GM18498 (cell line): ENCODE measurements around the gene HOPX.
"Not testable (repeated sequence)": the region's sequence is repeated elsewhere in the genome, so short reads cannot be mapped to it uniquely, and the experiment has no call there.

ENCODE experiments used
- ATAC-seq: cut with Tn5 transposase; IDR thresholded peaks from one replicate; pipeline ENCODE4 v1.9.1; 2021; ENCODE audit warnings: mild to moderate bottlenecking, moderate library complexity; ENCODE audit not compliant: unreplicated experiment

Gene HOPX

DNA sequence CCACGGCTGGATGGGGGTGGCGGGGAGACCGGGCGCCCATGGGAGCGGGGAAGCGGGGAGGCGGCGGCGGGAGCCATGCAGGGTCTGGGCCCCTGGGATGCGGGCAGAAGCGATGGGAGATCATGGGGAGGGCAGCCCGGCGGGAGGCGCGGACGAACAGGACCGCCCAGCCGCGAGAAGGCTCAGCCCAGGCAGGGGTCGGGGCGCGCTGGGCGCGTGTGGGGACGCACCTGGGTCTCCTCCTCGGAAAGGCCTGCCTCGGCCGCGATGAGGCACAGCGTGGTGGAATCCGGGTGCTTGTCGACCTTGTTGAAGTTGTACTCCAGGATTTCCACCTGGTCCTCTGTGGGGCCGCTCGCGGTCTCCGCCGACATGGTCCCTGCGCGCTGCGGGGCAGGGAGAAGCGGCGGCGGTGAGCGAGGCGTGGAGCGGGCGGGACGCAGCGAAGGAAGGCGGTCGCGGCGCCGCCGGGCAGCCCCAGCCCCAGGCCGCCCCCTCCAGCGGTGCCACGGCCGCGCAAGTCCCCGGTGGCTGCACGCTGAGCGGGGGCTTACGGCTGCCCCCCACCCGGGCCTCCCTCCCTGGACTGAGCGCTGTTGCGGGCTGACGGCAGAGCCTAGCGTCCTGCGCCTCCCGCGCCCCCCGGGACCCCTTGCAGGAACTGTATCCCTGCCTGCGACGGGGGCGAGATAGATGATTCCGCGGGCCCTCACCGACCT lies 25.3 kb downstream of the HOPX start:
- ATAC-seq = no peak

DNA sequence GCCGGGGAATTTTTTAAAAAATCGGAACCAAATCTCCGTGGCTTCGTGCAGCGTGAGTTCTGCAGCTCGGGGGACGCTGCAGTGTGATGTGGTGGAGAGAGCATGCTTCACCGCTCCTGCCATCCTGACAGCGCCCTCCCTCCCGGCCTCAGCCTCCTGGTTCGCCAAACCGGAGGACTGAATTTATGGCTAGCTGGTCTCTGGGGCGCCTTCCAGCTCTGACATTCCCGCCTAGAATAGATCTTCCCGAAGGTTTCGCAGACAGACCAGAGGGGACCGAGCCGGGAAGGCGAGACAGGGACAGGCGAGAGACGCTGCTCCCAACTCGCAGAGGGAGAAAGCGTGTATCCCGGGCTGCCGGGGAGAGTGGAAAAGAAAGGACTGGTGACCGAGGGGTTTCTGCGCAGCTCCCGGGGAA lies 25.9 kb downstream of the HOPX start:
- no peak for ATAC-seq

DNA sequence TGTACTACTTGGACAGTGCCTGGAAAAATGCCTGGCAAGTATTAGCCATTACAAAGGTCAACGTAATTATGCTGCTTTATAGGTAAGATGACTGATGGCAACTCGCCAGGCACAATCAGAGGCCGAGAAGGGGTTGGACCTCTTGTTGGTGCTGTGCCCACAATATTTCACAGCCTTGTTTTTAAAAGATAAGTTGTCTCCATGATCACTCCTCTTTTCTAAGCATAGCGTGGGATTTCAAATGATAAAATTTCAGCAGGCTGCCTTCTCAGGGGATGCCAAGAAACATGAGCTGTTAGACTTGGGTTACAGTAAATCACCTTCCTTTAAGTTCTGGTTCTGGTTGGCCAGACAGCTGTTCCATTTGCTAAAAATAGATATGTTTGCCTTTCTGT lies 26.9 kb downstream of the HOPX start:
- no peak for ATAC-seq

DNA sequence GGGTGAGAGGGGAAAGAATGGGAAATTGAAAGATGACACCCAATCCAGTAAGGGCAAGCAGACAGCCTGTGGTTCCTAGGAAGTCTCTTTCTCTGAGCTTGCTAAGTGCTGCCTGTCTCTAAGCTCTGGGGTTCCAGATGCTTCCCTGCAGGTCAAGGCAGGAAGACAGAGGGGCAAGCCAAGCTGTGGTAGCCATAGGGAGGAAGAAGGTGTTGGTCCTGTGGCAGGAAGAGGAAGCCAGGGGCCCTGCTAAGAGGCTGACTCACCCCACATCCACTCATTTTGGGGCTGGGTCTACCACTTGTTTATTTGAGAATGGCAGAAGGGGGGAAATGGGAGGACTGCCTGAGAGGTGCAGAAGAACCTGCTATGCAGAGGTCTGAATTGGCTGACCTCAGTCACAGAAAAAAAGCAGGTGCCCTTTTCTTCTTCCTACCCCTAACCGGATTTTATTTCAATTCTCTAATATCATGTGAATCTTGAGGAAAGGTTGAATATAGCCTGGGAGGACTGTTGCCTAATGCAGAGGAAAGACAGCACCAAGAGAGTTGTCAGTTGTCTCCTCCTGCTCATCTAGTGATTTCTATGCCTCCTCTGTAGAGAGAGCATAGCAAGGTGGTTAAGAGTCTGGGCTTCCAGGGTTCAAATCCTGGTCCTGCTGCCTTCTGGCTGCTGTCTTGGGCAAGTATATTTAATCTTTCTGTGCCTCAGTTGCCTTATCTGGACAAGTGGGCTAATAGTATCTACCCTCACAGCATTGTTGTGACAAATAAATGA lies 27.4 kb downstream of the HOPX start:
- ATAC-seq = no peak

DNA sequence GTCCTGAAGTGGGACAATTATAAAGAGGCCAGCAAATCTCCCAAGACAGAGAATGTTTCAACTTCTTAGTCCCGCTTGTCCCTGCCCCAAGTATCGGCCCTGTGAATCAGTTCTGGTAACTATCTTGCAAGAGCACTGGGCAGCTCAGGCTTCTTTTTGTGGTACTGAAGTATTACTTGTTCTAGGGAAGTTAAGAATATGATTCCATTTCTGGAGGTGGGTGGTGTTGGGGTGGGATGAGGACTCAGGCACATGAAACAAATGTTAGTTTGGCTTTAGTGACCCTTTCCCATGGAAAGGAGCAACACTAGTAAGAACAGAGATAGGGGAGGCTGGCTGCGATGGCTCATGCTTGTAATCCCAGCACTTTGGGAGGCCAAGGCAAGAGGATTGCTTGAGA lies 28.9 kb downstream of the HOPX start:
- ATAC-seq = no peak

DNA sequence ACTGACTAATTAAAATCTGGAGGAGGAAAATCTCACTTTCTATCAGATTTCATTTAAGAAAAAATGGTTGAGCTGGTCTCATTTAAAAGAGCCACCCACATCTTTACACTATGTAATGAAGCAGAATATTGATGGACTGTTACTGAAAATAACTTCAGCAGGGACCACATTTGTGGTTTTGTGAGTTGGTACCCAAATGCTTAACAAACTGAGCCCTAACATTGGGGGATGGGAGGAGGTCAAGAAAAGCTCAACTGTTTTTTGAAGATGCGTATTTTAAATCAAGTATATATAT lies 30.1 kb downstream of the HOPX start:
- no peak for ATAC-seq

DNA sequence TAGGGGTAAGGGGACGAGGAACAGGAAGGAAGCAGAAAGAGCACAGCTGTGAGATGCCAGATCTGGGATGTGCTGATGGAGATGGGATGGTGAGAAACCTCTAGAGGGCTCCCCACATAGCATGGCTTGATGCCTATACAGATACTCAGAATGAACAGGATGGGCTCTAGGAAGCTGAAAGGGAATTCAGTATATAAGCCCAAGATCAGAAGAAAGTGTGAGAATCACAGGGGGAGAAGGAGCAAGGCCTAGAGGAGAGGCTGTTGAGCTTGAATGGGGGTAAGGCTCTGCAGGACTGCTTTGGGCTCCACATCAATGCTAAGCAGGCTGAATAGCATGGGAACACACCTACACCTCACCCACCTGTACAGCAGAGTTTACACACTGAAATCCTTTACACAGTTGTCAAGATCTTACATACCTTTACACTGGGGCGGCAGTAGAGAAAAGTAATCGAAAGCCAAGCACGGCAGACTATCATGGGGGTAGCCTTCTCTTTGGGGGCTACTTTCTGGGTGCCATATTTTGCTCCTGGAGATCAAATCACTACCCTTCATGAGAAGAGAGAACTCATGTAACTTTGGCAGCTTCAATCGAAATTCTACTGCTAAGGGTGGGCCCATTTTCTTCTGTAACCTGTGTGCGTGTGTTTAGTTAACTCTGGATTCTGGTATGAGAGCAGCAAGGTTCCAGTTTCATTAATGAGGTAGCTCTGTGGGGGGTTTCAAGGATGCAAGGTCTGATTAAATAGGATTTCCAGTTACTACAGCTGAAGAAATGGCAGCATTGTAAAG lies 30.6 kb downstream of the HOPX start:
- ATAC-seq = no peak

DNA sequence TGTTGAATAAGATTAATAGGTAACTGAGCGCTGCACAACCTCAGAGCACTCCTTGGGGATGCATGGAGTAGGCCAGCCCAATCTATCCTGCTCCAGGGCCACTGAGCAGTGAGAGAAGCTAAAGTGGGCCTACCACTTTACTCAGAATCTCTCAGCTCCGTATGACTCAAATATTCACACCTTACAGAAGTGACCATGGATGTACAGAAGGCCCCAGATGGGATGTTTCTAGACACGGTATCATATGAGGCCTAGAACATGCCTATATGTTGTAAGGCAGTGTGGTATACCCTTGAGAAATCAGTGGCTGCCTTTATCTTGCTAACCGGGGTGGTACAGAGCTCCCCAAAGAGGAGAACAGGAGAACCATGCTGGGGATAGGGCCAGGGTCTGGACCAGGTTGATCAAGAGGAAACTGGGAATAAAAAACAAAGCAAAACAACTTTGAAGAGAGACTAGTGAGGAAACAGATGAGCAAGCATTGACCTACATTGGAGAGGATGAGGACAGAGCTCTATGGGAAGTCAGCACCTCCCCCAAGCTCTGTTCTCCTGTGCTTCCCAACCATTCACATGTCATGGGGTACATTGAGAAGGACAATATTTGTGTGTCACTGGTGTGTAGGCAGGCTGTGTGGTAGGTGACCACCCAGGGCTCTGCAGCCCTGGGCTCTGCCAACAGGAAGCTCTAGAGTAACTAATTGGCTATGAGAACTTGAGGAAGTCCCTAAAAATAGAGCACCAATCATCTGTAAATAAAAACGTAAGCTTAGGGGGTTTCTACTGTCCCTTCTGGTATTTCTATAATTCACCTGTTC lies 31.4 kb downstream of the HOPX start:
- no peak for ATAC-seq

DNA sequence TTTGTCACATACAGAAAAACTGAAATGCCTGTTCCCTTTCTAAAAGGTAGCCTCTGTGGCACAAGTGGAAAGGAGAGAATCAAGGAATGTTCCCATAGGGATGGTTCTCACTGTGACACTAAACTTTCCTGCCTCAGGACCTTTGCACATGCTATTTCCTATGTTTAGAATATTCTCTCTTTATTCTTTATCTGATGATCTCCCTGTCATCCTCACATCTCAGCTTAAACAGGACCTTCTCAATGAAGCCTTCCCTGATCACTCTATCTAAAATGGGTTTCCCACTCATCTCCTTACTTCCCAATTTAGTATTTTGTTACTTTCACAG lies 32.3 kb downstream of the HOPX start:
- ATAC-seq = no peak

DNA sequence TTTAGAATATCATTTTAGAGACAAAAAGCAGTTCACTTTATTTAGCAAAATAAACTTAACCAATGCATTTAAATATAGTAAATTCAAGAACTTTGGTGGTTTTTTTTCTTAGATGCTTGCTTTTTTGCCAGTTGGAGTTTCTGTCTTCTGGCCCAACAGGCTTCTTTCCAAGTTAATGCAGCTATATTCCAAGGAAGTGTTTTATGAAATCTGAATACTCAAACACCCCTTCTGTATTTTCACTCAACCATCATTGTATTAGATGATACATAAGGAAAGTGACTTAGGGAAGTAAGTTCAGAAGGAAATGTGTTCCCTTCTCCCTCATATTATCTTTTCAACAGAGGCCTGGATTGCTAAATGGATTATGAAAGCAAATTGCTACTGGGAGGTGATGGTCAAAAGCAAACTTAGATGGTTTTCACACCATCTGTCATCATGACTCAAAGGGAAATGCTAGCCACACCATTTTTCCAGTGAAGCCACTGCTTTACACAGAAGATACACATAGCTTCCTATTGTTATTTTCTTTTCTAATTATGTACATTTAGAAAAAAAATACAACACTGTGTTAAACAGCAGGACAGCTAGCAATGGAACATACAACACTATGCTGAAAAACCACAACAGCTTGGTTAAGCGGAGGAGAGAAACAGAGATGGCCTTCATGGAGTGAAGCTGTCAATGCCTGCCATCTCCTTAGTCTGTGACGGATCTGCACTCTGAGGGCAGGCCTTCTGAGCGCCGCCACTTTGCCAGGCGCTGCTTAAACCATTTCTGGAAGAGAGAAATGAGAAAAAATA lies 32.9 kb downstream of the HOPX start:
- no peak for ATAC-seq

DNA sequence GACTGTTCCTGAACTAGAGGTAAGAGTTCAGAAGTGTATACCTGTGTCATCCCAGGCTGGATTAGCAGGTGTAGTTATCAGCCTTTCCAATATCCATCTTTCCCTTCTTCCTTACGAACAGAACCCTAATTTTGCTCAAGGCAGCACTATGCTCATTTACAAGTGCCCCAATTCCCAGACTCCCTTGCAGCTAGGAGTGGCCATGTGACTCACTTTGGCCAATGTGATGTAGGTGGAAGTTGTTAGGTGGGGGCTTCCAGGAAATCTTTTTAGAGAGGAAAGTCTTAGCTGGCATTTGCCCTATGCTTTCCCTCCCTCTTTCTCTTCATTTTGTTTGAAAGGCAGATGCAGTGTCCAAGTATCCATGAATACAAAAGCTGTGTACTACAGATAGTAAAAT lies 34.8 kb downstream of the HOPX start:
- no peak for ATAC-seq

DNA sequence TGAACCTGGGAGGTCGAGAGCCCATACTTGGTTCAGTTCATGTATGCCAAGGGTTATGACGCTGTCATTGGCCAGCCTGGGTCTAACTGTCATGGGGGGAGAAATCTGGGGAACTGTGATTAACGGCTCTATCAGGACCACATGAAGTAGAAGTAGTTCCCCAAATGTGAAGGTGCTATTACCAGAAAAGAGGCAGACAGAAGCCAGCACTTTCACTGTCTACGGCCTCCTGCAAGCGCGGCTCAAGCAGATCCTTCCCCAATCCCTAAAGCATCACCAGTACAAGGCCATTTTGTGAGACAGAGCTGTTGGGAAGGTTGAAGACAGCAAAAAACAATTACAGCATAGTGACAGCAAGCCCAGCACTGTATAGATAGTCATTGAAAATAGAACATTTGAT lies 37.5 kb downstream of the HOPX start:
- no peak for ATAC-seq

DNA sequence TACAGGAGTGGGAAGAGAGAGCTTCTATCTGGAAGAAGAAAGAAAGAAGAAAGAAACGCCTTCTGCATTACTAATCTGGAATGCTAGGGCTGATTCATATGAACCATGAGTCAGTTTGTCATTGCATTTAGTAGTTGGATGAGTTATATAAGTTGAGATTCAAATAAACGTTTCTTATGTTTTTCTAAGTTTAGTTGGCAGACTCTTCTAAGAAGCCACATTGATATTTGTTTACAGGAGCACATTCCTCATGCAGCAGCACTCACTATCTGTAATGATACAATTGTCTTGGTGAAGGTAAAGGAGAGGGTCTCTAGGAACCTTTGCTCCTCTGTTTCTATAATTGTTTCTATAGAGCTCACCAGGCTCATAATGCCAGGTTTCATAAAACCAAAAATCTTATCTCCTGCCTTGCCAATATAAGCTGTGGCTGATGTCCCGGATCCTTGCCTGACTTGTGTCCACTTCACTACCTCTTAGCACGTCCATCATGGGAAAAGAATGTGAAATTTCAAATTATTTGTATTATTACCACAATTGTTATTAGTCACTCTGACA lies 39.5 kb downstream of the HOPX start:
- no peak for ATAC-seq

DNA sequence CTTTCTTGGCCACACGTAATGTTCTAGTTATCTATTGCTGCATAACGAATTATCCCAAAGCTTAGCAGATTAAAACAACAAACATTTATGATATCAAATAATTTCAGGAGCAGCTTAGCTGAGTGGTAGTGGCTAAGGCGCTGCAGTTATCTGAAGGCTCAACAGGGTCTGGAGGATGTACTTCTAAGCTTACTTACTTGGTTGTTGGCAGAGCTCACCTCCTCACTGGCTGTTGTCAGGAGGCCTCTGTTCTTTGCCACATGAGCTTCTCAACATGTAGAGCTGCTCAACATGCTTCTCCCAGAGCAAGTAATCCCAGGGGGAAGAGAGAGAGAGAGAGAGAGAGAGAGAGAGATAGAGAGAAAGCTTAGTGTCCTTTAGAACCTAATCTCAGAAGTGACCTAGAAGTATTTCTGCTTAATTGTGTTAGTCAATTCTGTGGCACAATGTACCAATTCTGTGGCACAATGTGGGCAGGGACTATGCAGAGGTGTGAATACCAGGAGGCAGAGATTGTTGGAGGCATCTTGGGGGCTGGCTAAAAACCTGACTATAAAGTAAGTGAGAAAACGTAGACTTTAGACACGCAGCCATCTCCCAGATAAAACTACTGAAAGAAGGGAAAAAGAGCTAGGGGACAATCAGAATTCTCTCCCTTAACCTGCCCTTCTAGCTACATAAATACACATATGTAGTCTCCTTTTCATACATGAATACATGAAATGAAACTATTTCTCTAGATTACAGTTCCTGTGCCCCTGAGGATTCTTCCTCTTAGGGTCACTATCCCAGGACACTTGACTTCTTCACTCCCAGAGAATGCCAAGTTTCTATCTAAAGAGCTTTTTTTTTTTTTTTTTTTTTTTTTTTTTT lies 40.2 kb downstream of the HOPX start:
- ATAC-seq = no peak

DNA sequence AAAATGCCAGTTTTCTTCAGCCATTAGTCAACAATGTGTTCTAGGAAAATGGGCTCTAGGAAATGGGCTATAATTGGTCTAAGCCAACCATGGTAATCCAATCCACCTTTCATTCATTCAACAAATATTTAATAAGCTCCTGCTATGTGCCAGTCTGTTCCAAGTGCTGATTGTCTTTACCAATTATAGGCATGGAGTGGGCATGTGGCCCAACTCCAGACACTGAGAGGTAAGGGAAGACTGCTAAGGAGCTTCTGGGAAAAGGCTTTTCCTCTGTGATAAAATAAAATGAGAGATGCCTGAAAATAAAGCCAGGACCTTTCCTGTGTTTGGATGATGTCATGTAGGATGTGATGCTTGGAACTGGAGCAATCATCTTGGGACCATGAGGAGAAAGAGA lies 43.3 kb downstream of the HOPX start:
- no peak for ATAC-seq

DNA sequence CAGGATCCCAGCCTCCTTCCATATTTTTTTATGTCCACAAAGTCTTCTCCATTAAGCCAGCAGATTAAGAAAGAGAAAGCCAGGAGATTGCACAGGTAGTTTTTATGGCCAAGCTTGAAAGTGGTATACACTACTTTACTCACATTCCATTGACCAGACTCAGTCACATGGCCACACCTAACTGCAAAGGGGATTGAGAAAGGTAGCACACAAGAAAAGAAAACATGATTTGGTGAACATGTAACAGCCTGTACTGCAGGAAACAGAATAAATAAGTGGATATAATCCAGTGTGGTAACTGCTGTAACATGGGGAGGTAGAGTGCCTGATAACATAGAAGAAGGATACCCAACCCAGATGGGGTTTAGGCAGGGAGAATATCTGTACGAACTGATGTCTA lies 43.9 kb downstream of the HOPX start:
- ATAC-seq = no peak

DNA sequence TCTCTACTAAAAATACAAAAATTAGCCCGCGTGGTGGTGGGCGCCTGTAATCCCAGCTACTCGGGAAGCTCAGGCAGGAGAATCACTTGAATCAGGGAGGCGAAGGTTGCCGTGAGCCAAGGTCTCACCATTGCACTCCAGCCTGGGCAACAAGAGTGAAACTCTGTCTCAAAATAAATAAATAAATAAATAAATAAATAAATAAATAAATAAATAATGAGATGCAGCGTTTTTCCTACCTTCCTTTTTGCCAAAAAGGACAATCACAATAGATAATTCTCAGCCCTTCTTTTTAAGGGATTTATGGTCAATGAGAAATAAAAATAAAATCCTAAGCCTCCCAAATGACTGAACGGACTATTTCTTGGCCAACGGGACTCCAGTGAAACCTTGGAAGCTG lies 46.1 kb downstream of the HOPX start:
- ATAC-seq = not testable (repeated sequence)

DNA sequence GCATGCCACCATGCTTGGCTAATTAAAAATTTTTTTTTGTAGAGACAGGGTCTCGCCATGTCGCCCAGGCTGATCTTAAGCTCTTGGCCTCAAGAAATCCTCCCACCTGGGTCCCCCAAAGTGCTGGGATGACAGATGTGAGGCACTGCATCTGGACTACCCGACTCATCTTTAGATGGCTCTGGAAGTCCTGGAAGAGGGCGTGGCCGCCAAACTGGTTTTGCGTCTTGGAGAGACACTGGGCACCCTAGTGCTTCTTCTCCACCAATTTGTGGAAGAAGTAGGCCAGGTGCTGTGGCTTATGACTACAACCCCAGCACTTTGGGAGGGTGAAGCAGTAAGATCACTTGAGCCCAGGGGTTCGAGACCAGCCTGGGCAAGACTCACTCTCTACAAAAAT lies 47.6 kb downstream of the HOPX start:
- ATAC-seq = no peak
